Heart left ventricle (tissue), 16 donors: ENCODE results near the gene ST8SIA6. TPM values are rescaled to one million over a fixed set of nuclear protein-coding genes. Genes with fewer than 3 reads are reported as not detected.

Experiments
- ATAC-seq, 4 donors: fragments of 200-7000 bp; cut with Tn5 transposase; one replicate each; pipeline ENCODE4 v1.9.1; 2020 to 2022; ENCODE audit warnings: moderate library complexity in 4 of 4, mild to moderate bottlenecking in 3 of 4, moderate number of reproducible peaks in 1 of 4
- DNase-seq, 5 donors: peaks; one replicate each; pipeline ENCODE4 v3.0.0-alpha.2; 2020
- H3K27ac ChIP-seq, 12 donors: fragments of 200-600 bp; sonication (generic) in 4 of 12; one replicate each; pipeline versions ENCODE4 v1.5.0 to v1.8.0; 2016 to 2022; ENCODE audit warnings: mild to moderate bottlenecking in 2 of 12
- H3K27me3 ChIP-seq, 9 donors: fragments of 200-600 bp; sonication (generic) in 2 of 9; one replicate each; pipeline versions ENCODE4 v1.5.1 to v1.8.0; 2016 to 2022; ENCODE audit warnings: mild to moderate bottlenecking in 3 of 9
- H3K36me3 ChIP-seq, 9 donors: fragments of 200-600 bp; sonication (generic) in 2 of 9; one replicate each; pipeline versions ENCODE4 v1.5.0 to v1.8.0; 2018 to 2022; ENCODE audit warnings: mild to moderate bottlenecking in 2 of 9
- H3K4me1 ChIP-seq, 12 donors: fragments of 200-600 bp; sonication (generic) in 4 of 12; one replicate each; pipeline versions ENCODE4 v1.5.0 to v1.8.0; 2016 to 2022; ENCODE audit warnings: mild to moderate bottlenecking in 3 of 12
- H3K4me3 ChIP-seq, 12 donors: fragments of 200-600 bp; sonication (generic) in 4 of 12; one replicate each; pipeline versions ENCODE4 v1.5.0 to v1.8.0; 2017 to 2022; ENCODE audit warnings: mild to moderate bottlenecking in 9 of 12, moderate library complexity in 4 of 12
- H3K9me3 ChIP-seq, 12 donors: fragments of 200-600 bp; sonication (generic) in 4 of 12; one replicate each; pipeline versions ENCODE4 v1.5.0 to v1.8.0; 2016 to 2022; ENCODE audit warnings: mild to moderate bottlenecking in 1 of 12
- POLR2A ChIP-seq, 2 donors: fragments of 450-650 bp; IDR thresholded peaks; one replicate each; pipeline ENCODE4 v1.6.1; 2017; ENCODE audit warnings: antibody characterized with exemption in 2 of 2, mild to moderate bottlenecking in 2 of 2, moderate library complexity in 2 of 2
- WGBS, 4 donors: extraction: QIAGEN DNeasy Blood & Tissue Kit in 2 of 4; methylation state at CpG; one replicate each; pipeline versions ENCODE4 v1.1.5 to v1.1.7; 2013 to 2018; 5-methylcytosine and 5-hydroxymethylcytosine counted together
- intact Hi-C, 10 donors: fragments of 100-400 bp; cut with DNase I; formaldehyde crosslinking; loops; one replicate each; pipeline versions ENCODE4 v1.11.1 to v1.14.2; 2022
- polyA plus RNA-seq, 2 donors: library from polyadenylated mRNA; stranded (reverse); fragments of 200-250 nt; gene quantifications; one replicate each; pipeline ENCODE4 v1.2.3, GENCODE V29; 2013
- total RNA-seq, 9 donors: library from RNA; depleted of rRNA in 2 of 9; stranded (reverse); fragments of >200 nt in 2 of 9; fragmentation: NEBNext Ultra II Directional in 3 of 9; extraction: Animal tissue kit (Norgen Biotek cat#: 25700) in 3 of 9; gene quantifications; one replicate each; pipeline versions ENCODE4 v1.1.0 to v1.2.4, GENCODE V29; 2016 to 2023
- TF ChIP-seq, protein P1 (sequence below), 12 donors: fragments of 200-600 bp; sonication (generic) in 4 of 12; IDR thresholded peaks; one replicate each; pipeline versions ENCODE4 v1.5.0 to v1.8.0; 2018 to 2022; ENCODE audit warnings: antibody characterized with exemption in 12 of 12, mild to moderate bottlenecking in 5 of 12
- donor health status: ischemic (EF 13 %, LVEDD 7.1; RV severe dilation, severe dysfunction).
- donor health status: healthy with polysubstance abuse.
- donor health status: DM: no; HTN: yes; CAD: no.
- donor health status: DM: no; HTN: no; CAD: no.
- donor health status: ischemic (EF 25% LVEDD 6.9; RV normal size, moderate dysfunction).
- donor health status: ischemic (EF 25% LVEDD 5.7; RV mildly dilated, moderate dysfunction).
- donor health status: healthy.
- donor health status: DM: yes; HTN: yes; CAD: no.
- donor health status: ischemic (EF 35%, LVEDD 5.7; RV mildly dilated, moderate dysfunction).
- donor health status: nonischemic (EF 11% LVEDD 7.7; RV severe dilation, severe dysfunction).
- donor health status: DM: yes; HTN: yes; CAD: no.
- donor health status: PGD.
- donor health status: ischemic (EF 29% LVEDD 5.4; RV normal size, mild dysfunction).
- donor health status: nonischemic (EF 23%, LVEDD 6.1; RV moderate dilation, normal function).

The ST8SIA6 gene
- total and polyA plus RNA-seq, 11 donors, result 0.80 to 10.1 (median 5.0) TPM

- 86 to 96% (median 92%) methylated on average over 6 of the region's 6 CpGs for WGBS, 4 donors
- Histone ChIP-seq H3K9me3 (no peaks in the 10 kb centered on the region), H3K4me3 (no peak overlapping the region), H3K4me1 (peaks cover 0 to 51% (median 11%) of the 10 kb centered on the region in 12 donors), H3K27ac (no peak overlapping the region), H3K27me3 (peaks cover 0 to 5% (median 0%) of the 10 kb centered on the region in 9 donors), H3K36me3 (no peaks in the 10 kb centered on the region)
- ATAC-seq, result no peak
- TF ChIP-seq POLR2A (IDR thresholded peaks at IDR 0.05), result no peak
- TF ChIP-seq, protein P1, sequence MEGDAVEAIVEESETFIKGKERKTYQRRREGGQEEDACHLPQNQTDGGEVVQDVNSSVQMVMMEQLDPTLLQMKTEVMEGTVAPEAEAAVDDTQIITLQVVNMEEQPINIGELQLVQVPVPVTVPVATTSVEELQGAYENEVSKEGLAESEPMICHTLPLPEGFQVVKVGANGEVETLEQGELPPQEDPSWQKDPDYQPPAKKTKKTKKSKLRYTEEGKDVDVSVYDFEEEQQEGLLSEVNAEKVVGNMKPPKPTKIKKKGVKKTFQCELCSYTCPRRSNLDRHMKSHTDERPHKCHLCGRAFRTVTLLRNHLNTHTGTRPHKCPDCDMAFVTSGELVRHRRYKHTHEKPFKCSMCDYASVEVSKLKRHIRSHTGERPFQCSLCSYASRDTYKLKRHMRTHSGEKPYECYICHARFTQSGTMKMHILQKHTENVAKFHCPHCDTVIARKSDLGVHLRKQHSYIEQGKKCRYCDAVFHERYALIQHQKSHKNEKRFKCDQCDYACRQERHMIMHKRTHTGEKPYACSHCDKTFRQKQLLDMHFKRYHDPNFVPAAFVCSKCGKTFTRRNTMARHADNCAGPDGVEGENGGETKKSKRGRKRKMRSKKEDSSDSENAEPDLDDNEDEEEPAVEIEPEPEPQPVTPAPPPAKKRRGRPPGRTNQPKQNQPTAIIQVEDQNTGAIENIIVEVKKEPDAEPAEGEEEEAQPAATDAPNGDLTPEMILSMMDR (IDR thresholded peaks at IDR 0.05), result no peak
- intact Hi-C loops, result loop anchor here in 3 of 10 donors (5.0 to 10.0 kb wide), 4 partner anchors 98 to 1552 kb away; no protein-coding TSS in a partner anchor
- no peak for DNase-seq
Observed at GRCh38 chr10:17429490-17429889, 24.9 kb downstream of the ST8SIA6 start.

DNA sequence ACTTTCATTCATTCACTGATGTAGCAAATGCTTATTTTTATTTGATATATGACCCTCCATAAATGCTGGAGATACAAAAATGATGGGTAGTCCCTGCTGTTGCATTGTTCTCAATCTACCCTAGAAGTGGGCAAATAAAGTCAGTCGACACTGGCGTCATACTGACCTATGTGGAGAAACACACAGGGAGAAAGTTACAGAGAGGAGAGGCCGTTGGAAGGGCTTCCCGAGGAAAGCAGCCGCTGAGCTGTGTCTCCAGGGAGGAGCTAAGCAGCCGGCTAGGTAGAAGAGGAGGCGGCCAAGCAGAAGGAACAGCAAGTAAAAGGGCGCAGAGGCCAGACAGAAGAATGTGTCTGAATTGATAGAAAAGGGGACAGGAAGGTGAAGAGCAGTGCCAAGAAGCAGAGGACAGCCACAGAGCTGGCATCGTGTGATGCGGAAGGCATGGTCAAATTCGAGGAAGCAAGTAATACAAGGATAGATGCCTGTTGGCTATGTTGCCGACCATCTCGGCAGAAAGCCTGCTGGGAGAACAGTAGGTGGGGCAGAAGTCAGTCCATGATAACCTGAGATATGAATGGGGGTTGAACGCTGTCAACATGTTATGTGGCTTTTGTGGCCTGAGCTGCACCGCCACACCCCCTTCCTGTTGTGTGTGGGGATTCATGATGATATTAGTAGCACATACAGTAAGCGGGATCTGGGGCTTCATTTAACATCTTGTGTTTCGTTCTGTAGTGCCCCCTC lies 25.9 kb downstream of the ST8SIA6 start:
- peak overlapping the region in 1 of 12 donors; percentile 23 for H3K4me3 ChIP-seq
- WGBS, 4 donors, result 41 to 54% (median 51%) methylated on average over 17 of the region's 17 CpGs
- intact Hi-C loops, result loop anchor here in 3 of 10 donors (5.0 to 10.0 kb wide), 4 partner anchors 99 to 1551 kb away; no protein-coding TSS in a partner anchor

DNA sequence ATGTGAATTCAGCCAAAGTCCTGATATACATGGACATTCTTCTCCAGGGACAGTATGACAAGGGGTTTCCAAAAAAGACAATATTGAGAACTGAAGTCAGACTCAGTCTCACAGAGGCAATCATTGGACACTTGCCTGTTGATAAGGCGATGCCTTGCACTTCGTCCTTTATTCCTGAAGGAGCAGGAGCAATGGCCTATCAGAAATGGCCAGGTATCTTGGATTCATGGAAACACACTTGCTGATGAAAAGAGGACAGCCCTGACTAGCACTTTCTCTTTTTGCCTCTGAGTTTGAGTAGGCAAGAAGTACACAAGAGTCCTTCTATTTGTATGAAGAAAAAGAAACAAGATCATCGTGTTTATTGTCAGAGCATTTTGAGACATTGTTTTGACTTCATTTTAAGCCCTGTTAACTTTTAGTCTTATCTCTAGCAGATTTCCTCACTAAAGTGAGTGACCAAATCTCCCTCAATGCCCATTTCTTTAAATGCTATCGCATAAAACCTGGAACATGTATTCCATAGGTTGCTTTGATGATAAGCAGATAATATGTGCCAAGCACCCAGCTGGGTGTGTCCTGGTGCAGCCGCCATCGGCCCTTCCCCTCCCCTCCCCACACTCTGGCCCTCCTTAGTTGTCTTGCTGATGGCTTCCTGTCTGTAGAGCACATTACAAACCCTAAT lies 26.6 kb downstream of the ST8SIA6 start:
- TF ChIP-seq, protein P1 (IDR thresholded peaks at IDR 0.05), result no peak
- TF ChIP-seq POLR2A (IDR thresholded peaks at IDR 0.05), result no peak
- intact Hi-C loops, result loop anchor here in 3 of 10 donors (5.0 to 10.0 kb wide), 4 partner anchors 99 to 1551 kb away; no protein-coding TSS in a partner anchor
- DNase-seq (no peak), ATAC-seq (no peak)
- H3K27ac ChIP-seq, result peak overlapping the region in 3 of 12 donors; percentile 9 to 69 (median 56)
- WGBS, 4 donors, result 40 to 57% (median 56%) methylated on average over 6 of the region's 6 CpGs
- H3K4me3 ChIP-seq, result no peak overlapping the region
- H3K9me3 ChIP-seq, result no peaks in the 10 kb centered on the region
- no peaks in the 10 kb centered on the region for H3K36me3 ChIP-seq
- H3K27me3 ChIP-seq, result no peaks in the 10 kb centered on the region
- H3K4me1 ChIP-seq, result peaks cover 0 to 51% (median 13%) of the 10 kb centered on the region in 12 donors

More for the DNA sequence above, 25.9 kb downstream of the ST8SIA6 start:
- ATAC-seq (peak in 3 of 4 donors; percentile 29 to 40 (median 31)), DNase-seq (peak in 1 of 5 donors; percentile 10)
- Histone ChIP-seq H3K4me1 (peaks cover 0 to 51% (median 12%) of the 10 kb centered on the region in 12 donors), H3K27ac (peak overlapping the region in 4 of 12 donors; percentile 9 to 69 (median 39)), H3K9me3 (no peaks in the 10 kb centered on the region), H3K36me3 (no peaks in the 10 kb centered on the region), H3K27me3 (peaks cover 0 to 3% (median 0%) of the 10 kb centered on the region in 9 donors)
- TF ChIP-seq, protein P1 (IDR thresholded peaks at IDR 0.05), result no peak
- no peak for TF ChIP-seq POLR2A (IDR thresholded peaks at IDR 0.05)

DNA sequence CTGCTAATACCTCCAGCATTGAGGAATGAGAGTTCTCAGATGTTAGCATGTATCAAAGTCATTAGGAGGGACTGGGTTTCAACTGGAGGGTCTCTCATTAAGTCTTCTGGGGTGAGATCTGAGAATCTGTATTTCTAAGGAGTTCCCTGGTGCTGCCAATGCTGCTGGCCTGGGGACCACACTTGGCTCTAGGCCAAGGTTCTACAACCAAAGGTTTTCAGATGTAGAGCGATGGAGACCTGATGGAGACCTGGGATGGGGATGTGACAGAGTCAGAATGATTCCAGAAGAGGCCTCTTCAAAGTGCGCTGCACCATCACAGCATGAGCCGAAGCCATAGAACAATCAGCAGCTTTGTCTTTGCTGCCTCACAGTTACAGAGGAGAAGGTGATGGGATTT lies 27.2 kb downstream of the ST8SIA6 start:
- H3K9me3 ChIP-seq, result no peaks in the 10 kb centered on the region
- WGBS, 4 donors, result 89 to 98% (median 96%) methylated on average over 3 of the region's 3 CpGs
- TF ChIP-seq, protein P1 (IDR thresholded peaks at IDR 0.05), result no peak
- no peak for TF ChIP-seq POLR2A (IDR thresholded peaks at IDR 0.05)
- H3K4me3 ChIP-seq, result no peak overlapping the region
- no peaks in the 10 kb centered on the region for H3K36me3 ChIP-seq
- peaks cover 0 to 51% (median 13%) of the 10 kb centered on the region in 12 donors for H3K4me1 ChIP-seq
- H3K27me3 ChIP-seq, result no peaks in the 10 kb centered on the region
- peak overlapping the region in 1 of 12 donors; percentile 69 for H3K27ac ChIP-seq
- intact Hi-C loops, result loop anchor here in 3 of 10 donors (5.0 to 10.0 kb wide), 4 partner anchors 100 to 1550 kb away; no protein-coding TSS in a partner anchor
- DNase-seq, result no peak
- no peak for ATAC-seq
